IPS-NIHi11 (cell line): Measurements from ENCODE around the gene TMEFF2.
A peak's percentile ranks its signal among the peaks of the same experiment; 100 is the strongest.
"Not testable (repeated sequence)": the region's sequence is repeated elsewhere in the genome, so short reads cannot be mapped to it uniquely, and the experiment has no call there.

Experiments
- DNase-seq: peaks from one replicate; pipeline ENCODE4 v3.0.0; 2012; ENCODE audit warnings: mixed read lengths, low spot score

TMEFF2 gene

DNA sequence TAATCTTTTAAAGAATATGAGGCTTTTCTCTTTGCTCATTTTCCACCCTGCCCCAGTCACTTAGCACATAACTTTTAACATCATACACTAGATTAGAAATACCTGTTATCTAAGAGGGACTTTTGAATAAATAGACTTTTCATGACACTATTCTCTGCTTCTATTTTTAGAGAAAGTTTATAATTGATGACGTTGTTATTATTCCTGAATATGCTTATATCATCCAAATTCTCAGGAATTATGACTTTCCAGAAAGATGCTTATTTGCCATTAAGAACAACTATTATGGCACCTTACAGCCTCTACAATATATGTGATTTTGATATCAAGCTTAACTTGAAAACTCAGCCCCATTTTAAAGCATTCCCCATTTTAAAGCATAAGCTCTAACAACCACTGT is 11.4 kb downstream of the TMEFF2 start:
- no peak for DNase-seq

DNA sequence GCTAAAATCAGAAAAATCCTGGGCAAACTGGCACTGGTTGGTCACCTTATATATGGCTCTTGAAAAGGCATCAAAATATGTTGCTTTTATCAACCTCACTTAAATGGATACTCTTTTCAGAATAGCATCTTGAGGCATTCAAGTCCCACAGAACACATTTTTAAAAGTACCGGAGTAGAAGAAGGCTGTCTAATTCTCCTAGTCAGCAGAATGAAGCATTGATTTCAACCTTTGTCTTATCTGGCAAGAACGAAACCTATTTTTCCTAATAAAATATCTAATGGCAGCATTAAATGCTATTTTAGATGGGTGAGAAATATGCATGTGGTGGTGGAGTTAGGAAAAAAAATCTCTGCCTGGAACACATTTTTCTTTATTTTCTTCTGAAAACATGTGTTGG is 27.8 kb downstream of the TMEFF2 start:
- DNase-seq: no peak

DNA sequence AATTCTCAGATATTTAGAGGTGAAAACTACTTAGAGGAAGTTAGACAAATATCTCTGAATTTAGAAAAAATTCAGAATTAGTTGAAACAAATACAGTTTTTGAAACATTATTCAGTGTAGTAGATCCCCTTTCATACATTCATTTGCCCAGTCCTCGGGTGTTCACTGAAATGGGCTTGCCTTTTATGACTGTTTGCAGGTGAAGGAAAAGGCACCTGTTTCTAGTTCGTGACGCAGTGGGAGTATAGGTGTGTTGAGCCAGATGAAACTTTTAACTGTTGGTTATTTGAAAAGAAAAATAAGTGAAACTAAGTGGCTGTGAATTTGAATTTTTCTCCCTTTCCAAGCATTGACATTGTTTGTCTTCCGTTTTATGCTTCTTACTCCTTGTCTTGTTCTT is 28.9 kb downstream of the TMEFF2 start:
- no peak for DNase-seq

DNA sequence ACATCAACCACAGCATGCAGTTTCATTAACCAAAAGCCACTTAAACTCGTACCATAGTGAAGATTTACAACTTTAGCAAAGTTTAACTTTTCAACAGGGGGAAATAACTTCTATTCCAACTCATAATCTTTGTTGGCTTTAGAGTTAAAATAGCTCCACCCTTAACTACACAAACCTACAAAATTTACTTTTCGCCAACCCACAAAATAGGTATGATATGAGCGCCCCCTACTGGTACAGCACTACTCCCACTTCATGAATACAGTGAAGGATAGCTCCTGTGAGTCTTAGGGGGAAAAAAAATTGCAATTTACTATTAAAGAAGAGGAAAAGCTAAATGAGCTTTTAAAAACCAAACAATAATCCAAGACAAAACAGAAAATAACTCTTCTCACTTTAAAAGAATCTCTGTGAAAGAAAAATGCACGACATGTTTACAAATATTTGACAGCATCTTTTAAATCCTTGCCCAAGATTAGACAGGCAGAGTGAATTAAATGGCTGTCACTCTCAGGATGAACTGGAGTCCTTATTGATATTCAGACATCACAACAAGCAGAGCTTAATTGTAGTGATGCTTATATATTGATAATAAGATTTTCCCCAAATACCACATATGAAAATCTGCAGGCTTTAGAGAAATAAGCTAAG is 32.2 kb downstream of the TMEFF2 start:
- peak; percentile 50 for DNase-seq

DNA sequence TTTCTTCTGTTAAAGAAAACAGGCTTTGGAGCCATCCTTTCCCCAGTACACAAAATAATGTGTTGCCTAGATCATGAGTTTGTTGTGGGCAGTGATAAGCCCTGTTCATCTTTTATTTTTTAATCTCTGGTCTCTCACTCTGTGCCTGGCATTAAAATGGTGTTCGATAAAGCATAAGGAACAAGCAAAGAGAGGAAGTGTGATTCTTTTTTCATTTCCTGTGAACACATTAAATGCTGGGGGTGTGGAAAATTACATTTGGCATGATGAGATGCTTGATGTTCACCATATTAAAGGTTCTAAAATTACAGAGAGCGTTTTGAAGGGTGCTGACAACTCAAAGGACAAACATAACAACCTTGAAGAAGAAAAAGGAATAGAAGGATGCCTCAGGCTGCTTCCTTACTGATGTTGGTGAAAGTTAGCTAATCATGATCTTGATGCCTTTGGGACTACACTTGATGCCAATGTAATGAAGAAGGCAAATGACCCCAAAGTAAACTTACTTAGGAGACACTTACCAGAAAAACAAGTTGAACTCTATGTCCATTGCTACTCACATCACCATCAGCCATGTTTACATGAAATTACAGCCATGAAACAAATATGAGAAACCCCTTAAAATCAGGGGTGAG is 33.0 kb downstream of the TMEFF2 start:
- no peak for DNase-seq

DNA sequence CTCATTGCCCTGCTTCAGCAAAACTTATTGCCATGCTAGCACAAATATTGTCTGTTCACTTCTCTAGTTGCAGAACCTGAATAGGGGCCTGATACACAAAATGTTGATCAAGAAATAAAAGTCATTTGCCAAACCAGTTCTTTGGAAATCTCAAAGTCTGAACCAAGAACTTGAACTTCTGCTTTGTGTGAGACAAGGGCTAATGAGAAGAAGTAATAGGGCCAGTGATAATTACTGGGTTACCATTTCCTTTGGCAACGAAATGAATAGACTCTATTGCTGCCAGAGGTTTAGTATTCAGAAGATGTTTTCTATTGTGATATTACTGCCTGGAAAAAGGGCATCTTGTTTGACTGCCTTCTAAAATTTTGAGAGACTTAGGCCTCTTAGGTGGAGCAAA is 35.0 kb downstream of the TMEFF2 start:
- DNase-seq: no peak

DNA sequence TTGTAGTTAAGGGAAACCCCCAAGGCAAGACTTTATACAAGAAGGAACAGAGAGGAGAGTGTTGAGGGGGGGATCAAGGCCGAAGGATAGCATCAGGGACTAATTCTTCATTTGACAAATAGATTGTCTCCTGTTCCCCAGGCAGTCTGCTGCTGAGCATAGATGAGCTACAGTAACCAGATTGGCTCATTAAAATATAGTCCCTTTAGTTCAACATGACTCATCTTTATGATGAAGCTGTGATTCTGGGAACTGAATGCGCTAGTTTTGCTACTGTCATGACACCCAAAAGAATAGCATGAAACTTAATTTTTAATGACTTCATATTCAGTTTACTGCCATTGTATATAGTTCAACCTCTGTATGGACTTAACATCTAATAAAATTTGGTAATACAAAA is 35.5 kb downstream of the TMEFF2 start:
- DNase-seq: no peak

DNA sequence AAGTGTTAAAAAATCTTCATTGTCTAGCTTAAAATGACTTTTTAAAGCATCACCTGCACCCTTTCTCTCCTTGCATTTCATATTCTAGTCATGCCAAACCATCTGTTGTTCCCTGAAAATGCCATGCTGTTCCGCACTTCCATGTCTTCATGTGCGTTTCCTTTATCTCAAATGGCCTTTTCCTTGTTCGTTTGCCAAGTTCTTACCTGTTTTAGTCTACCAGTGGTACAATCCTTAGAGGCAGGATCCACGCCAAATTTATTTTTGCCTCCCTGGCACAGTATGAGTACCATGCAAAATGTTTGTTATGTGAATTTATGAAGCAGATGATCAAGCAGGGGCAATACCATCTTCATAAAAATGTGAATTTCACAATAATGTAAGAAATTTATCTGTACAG is 37.0 kb downstream of the TMEFF2 start:
- DNase-seq: no peak

DNA sequence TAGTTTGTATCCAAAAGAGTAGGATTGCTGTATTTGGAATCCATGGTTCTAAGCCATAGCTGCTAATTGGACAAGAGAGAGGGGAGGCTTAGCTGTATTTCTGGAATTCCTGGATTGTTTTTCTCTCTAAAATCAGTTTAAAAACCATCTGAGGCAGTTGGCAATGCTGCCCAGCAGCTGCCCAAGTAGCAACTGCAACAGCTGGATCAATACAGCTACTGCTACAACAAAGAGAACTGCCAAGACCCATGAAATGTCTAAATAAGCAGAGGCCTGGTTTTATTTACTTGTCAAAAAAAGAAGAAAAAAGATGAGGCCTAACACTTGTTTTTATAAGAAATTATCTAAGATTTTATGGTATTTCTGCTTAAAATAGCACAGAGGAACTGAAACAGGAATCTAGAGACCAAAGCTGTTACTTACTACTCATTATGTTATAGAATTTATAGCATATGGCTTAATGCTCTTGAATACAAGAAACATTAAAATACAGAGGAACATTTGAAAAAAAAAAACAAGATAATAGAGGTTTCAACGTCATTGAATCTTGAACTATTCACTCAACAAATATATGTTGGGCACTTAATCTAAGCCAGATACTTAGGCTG is 39.1 kb downstream of the TMEFF2 start:
- DNase-seq: no peak

DNA sequence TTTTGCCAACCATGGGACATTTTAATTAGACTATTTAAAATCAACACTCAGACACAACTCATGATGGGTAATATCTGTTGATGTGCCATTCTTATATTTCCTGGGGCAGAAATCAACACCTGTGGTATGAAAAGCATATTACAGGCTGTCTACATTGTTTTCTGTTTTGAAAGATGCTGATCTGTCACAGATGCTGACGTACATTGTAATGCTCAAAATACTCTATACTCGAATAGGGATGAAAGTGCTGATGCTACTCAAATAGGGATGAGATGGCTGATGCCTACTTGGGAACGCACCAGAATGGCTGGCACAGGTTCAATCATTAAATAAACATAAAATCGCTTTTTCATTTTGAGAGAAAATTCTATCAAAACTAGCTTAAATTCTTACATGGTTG is 41.2 kb downstream of the TMEFF2 start:
- DNase-seq: no peak

DNA sequence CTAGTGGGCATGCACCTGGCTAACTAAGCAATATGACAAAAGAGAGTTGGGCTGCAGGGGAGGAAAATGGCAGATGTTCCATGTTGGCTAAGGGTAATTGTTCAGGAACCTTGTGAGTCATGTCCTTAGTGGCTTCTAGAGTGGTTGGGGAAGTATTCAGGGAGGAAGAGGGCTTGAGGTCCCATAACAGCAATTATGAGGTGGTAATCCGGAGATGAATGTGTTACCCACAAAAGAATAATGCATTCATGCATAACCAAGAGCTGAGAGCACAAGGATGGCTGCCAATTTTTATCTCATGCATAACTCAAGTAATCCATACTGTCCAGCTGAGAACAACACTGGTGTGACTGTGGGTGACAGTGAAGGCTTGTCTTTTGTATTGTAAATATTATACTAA is 42.9 kb downstream of the TMEFF2 start:
- DNase-seq: no peak

DNA sequence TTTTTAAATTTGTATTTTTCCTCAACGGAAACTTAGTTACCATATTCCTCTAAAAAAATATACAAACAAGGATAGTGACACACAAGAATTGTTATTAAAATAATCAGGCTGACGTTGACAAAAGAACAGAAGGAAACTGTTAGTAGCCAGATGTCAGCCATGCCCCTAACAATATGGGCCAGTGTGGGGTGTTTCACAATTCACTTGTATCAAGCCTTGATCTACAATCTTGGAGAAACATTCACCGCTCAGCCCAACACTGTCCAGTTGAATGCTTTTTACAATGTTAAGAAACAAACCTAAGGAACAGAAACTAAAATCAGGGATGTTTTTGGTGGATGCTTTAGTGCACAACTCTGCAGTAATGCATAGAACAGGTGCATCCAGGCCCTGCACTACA is 44.6 kb downstream of the TMEFF2 start:
- no peak for DNase-seq

DNA sequence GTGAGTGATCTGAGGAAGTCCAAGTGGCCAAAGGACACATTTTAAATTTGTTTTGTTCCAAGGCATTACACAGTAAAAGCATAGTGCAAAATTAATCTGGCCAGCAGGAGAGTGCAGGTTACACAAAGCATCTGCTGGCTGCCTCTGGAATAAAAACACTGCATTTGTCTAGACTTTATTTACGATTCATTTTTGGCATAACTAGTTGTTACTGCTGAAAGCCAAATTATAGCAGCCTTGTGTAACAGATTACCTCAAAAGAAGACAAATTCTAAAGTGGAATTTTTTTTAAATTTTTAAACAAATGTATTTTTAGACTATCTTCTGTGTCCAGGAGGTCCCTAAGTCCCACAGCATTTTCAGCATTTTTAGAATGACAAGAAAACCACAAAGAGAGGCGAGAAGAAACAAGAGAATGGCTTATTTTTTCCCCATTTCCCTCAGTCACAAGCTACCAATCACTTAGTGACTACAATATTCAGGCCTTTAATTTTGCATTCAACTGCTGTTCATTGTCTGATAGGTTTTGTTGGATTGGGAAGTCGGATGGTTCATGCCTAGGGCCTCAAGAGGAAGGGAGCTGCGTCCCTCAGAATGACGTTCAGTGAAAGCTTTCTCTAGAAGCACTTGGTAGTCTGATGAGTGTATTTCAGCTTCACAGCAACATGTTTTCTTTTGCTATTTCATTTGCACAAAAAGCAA is 46.0 kb downstream of the TMEFF2 start:
- DNase-seq: no peak

DNA sequence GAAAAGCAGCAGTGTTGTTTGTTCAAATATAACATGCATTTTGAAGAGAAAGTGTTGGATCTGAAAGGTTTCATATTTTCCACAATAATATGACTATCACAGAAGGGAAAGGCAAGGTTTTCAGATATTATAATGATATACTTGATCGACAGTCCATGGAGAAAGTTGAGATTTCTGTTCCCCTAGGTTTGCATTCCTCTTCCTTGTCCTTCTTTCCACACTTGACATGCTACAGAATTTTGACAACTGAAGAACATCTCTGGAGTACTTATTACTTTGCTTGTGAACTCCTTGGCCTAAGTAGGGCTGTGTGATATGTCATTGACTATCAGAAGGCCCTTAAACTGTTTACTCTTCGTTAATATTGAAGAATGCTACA is 46.5 kb downstream of the TMEFF2 start:
- no peak for DNase-seq

DNA sequence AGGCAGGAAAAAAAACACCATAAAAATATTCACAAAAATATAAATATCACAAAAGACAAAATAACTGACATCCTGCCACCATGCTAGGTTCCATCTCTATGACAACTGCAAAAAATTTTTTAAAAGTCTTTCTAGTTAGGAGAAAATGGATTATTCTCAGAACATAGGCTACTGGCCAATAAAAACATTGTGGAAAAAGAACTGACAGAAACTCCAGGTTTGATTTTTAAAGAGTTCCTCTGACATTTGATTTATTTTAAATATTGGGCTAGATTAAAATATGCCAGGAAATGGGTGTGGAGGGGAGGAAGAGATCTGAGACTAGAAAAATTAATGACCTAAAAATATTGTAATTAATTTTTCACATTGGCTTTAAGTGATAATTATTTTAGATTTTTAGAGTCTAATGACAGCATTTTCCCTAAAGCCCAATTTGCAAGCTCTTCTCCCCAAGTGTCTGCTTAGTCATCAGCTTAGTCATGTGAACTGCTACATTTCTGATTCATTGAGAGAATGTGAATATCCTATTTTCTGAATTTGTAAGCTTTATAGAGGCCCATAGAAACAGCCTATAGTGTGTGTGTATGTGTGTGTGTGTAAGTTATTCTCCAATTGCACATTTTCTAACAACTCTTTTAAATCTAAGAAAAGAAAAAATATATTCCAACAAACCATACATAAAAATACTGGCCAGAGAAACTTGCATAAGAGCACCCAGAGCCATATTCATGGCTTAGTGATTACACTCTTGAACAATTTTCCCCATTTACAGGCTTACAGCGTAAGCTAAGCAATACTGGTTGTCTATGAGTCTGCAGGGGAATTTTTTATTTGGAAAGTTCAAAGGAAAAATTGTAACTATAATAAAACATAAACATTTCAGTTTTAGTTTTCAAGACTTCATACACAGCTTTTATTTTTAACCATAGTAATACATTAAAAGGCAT is 48.4 kb downstream of the TMEFF2 start:
- no peak for DNase-seq

DNA sequence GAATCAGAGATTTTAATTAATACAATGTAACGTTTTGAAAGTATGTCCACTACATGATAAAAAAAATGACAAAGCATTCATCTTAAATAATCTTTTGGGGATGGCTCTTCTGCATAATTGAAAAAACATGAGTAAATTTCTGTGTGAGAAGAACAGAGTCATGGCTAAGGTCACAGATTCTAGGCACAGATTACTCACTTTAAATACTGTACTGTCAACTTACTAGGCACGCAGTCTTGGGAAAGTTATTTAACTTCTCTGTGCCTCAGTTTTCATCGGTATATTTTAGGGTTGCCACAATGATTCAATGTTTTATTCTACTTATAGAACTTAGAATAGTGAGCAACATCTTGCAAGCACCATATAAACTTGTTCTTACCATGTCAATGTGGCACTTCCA is 49.2 kb downstream of the TMEFF2 start:
- DNase-seq: no peak

DNA sequence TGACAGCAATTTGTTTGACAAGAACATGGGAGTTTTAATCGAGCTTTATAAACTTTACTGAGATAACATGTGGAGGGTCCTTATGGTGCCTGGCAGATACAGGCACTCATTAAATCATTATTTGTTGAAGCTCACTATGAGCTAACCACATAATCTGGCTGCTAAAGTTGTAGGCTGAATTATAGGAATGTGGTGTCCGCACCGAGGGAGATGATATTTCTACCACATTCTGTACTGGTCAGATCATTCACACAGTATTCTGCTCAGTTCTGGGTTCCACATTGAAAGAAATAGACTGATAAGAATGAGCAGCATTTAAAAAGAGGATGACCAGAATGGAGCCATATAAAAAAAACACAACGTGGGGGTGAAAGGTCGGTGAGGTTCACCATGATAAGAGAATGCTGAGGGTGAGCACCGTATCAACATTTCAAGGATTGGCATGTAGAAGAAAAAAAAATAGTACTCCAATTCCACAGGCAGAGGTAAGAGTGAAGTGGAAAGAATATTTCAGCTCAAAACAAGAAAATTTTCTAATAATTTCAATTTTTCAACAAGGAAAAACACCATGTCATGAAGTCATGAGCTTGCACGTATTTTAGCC is 54.4 kb downstream of the TMEFF2 start:
- no peak for DNase-seq

DNA sequence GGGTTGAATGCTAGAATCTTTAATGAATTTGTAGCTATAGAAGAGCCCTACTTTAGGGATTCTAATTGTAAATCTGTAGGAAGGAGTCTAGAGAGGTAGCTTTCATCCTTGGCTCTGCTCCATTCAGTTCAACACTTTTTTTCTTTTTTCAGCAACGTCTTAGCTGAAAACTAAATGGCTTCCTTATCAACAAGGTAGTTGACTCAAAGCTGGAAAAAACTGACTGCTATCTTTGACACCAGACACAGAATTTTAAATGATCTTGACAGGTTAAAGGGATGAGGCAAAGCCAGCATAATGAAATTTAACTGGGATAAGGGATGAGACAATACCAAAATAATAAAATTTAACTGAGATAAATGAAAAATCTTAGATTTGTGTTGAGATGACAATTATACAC is 54.9 kb downstream of the TMEFF2 start:
- DNase-seq: no peak

DNA sequence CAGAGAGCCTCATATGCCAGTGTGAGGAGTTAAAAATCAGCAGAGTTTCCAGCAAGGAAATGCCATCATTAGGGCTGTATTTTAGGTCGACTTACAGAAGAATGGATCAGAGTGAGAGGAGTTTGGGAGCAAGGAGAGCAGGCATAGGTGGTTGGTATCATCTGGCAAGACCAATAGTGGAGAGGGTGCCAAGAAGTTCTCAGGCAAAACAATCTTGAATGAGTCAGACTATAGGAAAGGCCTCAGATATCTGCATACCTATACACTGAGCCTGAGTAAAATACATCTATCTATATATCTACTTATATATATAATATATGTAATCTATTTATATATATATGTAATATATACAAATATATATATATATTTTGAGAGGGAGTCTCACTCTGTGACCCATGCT is 57.3 kb downstream of the TMEFF2 start:
- no peak for DNase-seq

DNA sequence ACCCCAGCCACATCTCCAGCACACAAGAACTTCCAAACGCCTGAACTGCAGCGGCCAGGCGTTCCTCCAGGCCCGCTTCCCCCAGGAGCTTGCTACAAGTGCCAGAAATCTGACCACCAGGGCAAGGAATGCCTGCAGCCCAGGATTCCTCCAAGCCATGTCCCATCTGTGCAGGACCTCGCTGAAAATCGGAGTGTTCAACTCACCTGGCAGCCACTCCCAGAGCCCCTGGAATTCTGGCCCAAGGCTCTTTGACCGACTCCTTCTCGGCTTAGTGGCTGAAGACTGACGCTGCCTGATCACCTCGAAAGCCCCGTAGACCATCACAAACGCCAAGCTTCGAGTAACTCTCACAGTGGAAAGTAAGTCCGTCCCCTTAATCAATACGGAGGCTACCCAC is 62.1 kb downstream of the TMEFF2 start:
- DNase-seq: not testable (repeated sequence)

DNA sequence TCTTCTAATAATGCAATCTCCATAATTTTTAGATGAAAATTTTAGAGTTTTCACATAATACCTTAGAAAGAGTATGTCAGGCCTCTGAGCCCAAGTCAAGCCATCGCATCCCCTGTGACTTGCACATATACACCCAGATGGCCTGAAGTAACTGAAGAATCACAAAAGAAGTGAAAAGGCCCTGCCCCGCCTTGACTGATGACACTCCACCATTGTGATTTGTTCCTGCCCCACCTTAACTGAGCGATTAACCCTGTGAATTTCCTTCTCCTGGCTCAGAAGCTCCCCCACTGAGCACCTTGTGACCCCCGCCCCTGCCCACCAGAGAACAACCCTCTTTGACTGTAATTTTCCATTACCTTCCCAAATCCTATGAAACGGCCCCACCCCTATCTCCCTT is 64.4 kb downstream of the TMEFF2 start:
- DNase-seq: not testable (repeated sequence)

DNA sequence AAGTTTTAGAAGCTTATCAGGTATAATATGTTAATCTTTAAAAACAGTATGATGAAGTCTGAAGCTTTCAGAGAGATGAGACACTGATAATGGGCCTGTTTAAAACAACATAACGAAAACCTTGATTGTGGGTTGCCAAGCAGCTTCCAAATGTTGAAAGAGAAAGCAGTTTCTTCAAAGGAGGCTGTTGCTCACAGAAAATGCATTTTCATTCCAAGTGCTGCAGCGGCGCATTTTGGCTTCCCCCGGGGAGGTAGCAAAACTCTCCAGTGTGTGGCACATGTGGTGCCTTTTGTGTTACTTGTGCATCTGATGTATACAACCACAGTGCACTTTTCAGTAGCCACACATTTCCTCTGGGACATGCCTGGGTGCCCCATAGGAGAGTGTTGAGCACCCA is 66.1 kb downstream of the TMEFF2 start:
- DNase-seq: no peak
